Urinary bladder (tissue), 4 donors: ENCODE results near the gene NR2F1-AS1. TPM values are rescaled to one million over a fixed set of nuclear protein-coding genes. Genes with fewer than 3 reads are reported as not detected.

Experiments used
- DNase-seq: peaks from one replicate; pipeline ENCODE4 v3.0.0-alpha.2; 2015; ENCODE audit errors: extremely low spot score
- H3K27ac ChIP-seq: one replicate; pipeline ENCODE4 v1.5.1; 2013; ENCODE audit warnings: low read depth, mild to moderate bottlenecking, moderate library complexity
- H3K36me3 ChIP-seq: one replicate; pipeline ENCODE4 v1.6.1; 2013; ENCODE audit warnings: mild to moderate bottlenecking, moderate library complexity; ENCODE audit not compliant: insufficient read depth
- H3K4me1 ChIP-seq: one replicate; pipeline ENCODE4 v1.6.1; 2013; ENCODE audit warnings: mild to moderate bottlenecking, moderate library complexity; ENCODE audit not compliant: insufficient read depth
- H3K4me3 ChIP-seq: one replicate; pipeline ENCODE4 v1.5.1; 2013; ENCODE audit warnings: low read depth, low read length
- WGBS: extraction: QIAGEN DNeasy Blood & Tissue Kit; methylation state at CpG from one replicate; pipeline ENCODE4 v1.1.7; 2013; 5-methylcytosine and 5-hydroxymethylcytosine counted together
- polyA plus RNA-seq: library from polyadenylated mRNA; stranded (reverse); fragments of 200-250 nt; gene quantifications from one replicate; pipeline ENCODE4 v1.2.3, GENCODE V29; 2013
- total RNA-seq: library from RNA; depleted of rRNA; stranded (reverse); fragments of >200 nt; gene quantifications from one replicate; pipeline ENCODE4 v1.2.3, GENCODE V29; 2014
- donor health status: healthy with polysubstance abuse.
- donor health status: healthy.

Gene NR2F1-AS1
- total and polyA plus RNA-seq, 2 donors: 25.9 to 61.4 TPM

DNA sequence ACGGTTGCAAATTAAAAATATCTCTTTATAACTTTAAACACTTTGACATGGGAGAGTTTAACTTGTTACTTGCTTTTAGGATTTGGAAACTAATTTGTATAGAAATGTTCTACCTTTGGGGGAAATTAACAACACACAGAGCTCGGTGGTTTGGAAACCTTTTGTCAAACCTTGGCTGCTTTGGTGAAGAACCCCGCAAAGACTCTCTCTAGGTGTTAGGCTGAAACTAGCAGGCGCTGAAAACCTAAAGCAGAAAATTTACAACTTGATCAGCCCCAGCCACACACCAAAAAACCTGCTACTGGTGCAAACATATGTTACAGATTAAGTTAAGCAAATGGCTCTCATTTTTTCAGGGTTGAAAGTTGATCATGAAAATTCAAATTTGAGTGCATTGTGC is 27.8 kb upstream of the NR2F1-AS1 start:
- Histone ChIP-seq H3K4me1 (no peaks in the 10 kb centered on the region), H3K27ac (no peak overlapping the region)
- WGBS: 47% methylated on average over 4 of the region's 4 CpGs

GRCh38 chr5:93607367-93608258 is 26.6 kb upstream of the NR2F1-AS1 start:
- WGBS: 42% methylated on average over 19 of the region's 19 CpGs
- no peaks in the 10 kb centered on the region for H3K4me1 ChIP-seq
- no peaks in the 10 kb centered on the region for H3K36me3 ChIP-seq
- no peak overlapping the region for H3K4me3 ChIP-seq
- H3K27ac ChIP-seq: no peak overlapping the region
- no peak for DNase-seq

More for the DNA sequence above, 27.8 kb upstream of the NR2F1-AS1 start:
- Histone ChIP-seq H3K36me3 (no peaks in the 10 kb centered on the region), H3K4me3 (no peak overlapping the region)
- no peak for DNase-seq

GRCh38 chr5:93606382-93606752 is 25.3 kb upstream of the NR2F1-AS1 start:
- H3K27ac ChIP-seq: no peak overlapping the region
- H3K4me3 ChIP-seq: no peak overlapping the region
- no peaks in the 10 kb centered on the region for H3K36me3 ChIP-seq
- no peaks in the 10 kb centered on the region for H3K4me1 ChIP-seq
- DNase-seq: no peak

DNA sequence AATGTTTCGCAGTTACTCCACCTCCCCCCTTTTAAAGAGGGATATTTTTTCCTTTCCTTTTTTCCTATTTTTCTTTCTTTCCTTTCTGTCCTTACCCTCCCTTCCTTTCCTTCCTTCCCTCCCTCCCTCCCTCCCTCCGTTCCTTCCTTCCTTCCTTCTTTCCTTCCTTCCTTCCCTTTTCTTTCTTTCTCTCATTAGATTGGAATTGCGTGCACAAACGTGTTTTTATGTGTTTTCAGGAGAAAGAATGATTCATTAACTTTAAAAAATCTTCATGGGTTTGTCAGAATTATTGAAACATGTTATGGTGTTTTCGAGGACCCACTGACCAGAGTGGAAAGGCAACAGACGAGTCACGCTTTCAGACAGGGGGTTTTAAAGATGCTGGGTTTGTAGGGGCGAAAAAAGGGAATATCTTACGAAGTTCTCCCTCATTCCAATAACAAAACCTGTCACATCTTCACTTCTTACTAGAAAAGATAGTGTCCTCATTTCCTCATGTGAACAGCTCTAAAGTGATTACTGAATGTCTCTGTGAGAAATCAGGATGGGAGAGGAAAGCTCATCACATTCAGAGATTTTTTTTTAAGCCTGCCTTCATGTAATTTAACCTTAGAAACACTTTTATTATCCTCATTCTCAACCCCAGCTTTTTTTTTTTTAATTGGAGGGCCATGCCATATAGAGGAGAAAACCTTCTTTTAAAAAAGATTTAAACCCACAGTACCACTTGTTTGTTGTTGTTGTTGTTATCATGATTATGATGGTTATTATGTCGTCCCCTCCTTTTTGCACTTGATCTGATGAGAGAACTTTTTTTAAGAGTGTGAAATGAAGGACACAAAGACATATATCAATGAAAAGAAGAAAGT is 23.9 kb upstream of the NR2F1-AS1 start:
- 71% methylated on average over 10 of the region's 10 CpGs for WGBS
- no peak overlapping the region for H3K27ac ChIP-seq
- DNase-seq: no peak
- peak overlapping the region; percentile 44 for H3K4me3 ChIP-seq
- no peaks in the 10 kb centered on the region for H3K4me1 ChIP-seq
- no peaks in the 10 kb centered on the region for H3K36me3 ChIP-seq

DNA sequence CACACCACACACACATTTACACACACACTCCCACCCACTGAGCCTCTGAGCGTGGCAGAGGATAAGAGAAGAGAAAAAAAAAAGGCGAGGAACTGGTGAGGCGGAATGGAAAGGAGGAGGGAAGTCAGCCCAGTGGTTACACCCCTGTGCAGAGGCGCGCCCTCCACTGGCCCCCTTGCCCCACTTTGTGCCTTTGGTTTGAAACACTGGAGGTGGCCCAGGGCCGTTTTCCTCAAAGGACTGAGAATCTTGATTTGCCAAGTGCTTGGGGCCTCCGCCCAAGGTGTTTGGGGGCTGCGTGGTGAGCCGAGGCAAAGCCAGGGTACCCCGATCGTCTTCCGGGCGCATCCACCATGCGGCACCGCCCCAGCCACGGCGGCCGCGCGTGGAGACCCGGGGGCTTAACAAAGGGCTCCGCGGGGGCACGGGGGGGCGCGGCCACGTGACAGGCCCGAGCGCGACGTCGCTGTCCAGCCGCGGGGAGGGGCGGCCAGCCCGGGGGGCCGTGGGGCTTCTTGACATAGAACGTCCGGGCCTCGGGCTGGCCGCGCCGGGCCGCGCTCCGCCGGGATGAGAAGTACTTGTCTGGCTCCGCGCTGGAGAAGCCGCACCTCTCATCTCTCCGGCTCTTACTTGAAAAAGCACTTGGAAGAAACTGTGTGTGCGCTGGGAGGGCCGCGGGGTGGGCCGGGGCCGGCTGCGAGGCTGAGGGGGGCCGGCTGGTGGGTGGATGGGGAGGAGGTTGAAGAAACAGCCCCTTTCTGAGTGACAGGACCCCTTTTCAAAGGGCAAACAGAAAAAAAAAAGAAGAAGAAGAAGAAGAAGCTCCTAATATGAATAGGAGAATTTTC is 23.0 kb upstream of the NR2F1-AS1 start:
- DNase-seq: no peak
- WGBS: 9% methylated on average over 58 of the region's 58 CpGs
- H3K4me3 ChIP-seq: peak overlapping the region; percentile 44
- no peaks in the 10 kb centered on the region for H3K4me1 ChIP-seq
- H3K36me3 ChIP-seq: no peaks in the 10 kb centered on the region
- H3K27ac ChIP-seq: peak overlapping the region; percentile 44

DNA sequence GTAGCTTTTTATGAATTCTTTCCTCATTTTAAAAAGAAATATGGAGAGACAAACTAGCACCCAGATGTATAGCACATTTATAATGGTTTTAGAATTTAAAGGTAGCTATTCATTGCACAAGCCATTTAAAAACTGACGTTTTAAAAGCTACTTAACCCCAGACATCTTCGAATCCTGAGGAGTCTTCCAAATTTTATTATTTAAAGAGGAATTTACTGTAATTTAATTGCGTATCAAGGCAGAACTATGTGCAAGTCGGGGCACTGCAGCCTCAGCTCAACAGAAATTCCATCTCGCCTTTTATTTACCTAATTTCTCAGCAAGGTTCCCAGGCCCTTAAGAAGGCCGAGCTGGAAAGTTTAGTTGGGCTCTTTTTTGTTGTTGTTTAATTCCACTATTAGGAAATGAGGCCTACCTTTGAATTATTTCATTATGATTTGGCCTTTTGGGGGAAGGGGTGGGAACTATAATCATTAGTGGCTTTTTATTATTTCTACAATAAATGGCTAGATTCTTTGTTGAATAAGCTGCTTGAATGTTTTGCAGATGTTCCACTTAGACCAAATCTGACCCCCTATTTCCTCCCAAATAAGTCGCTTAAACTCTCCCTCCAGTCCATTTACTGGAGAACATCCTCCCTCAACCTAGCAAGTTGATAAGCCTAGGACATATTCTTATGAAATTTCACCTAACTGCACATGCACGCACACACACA is 22.2 kb upstream of the NR2F1-AS1 start:
- Histone ChIP-seq H3K4me3 (no peak overlapping the region), H3K36me3 (no peaks in the 10 kb centered on the region), H3K4me1 (no peaks in the 10 kb centered on the region), H3K27ac (no peak overlapping the region)
- DNase-seq: no peak
- WGBS: 67% methylated on average over 8 of the region's 8 CpGs

DNA sequence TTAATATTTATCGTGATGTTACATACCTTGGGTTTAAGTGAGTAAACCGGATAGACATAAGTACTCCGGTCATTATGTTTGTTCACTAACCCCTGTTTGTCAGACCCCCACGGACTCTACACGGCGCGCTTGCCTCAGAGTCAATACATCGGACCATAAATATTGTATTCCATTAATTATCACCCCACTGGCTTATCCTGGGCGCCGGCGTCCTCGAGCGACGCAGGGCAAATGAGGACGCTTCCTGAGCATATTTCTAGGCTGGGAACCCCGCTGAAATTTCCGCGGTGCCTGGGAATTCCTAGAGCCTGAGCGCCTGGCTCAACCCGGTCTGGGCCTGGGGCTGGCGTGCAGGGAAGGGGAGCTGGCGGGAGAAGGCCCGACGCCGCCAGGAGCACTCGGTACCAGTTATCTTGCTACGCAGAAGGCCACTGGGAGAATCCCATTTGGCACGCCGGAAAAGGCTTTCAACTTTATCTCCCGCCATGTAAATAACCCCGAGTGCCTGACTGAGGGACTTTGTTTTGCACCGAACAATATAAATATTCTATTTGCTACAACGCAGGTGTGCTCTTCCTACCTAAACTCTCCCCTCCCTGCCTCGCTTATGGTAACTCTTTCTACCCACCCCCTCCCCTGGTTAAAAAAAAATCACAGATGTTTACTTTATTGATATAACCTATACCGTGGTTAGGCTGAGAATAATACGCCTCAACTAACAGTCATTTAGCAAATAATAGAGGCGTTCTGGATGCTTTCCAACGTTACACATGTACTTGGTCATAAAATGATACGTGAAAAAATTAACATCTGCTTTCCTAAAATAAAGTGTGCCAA is 21.4 kb upstream of the NR2F1-AS1 start:
- peak overlapping the region; percentile 5 for H3K4me3 ChIP-seq

GRCh38 chr5:93601802-93602155 is 20.8 kb upstream of the NR2F1-AS1 start:
- DNase-seq: no peak
- WGBS: 43% methylated on average over 9 of the region's 9 CpGs
- Histone ChIP-seq H3K4me1 (no peaks in the 10 kb centered on the region), H3K4me3 (peak overlapping the region; percentile 20), H3K27ac (peak overlapping the region; percentile 49), H3K36me3 (no peaks in the 10 kb centered on the region)

More for the DNA sequence above, 21.4 kb upstream of the NR2F1-AS1 start:
- Histone ChIP-seq H3K4me1 (no peaks in the 10 kb centered on the region), H3K36me3 (no peaks in the 10 kb centered on the region), H3K27ac (peak overlapping the region; percentile 49)
- 54% methylated on average over 39 of the region's 39 CpGs for WGBS
- no peak for DNase-seq

DNA sequence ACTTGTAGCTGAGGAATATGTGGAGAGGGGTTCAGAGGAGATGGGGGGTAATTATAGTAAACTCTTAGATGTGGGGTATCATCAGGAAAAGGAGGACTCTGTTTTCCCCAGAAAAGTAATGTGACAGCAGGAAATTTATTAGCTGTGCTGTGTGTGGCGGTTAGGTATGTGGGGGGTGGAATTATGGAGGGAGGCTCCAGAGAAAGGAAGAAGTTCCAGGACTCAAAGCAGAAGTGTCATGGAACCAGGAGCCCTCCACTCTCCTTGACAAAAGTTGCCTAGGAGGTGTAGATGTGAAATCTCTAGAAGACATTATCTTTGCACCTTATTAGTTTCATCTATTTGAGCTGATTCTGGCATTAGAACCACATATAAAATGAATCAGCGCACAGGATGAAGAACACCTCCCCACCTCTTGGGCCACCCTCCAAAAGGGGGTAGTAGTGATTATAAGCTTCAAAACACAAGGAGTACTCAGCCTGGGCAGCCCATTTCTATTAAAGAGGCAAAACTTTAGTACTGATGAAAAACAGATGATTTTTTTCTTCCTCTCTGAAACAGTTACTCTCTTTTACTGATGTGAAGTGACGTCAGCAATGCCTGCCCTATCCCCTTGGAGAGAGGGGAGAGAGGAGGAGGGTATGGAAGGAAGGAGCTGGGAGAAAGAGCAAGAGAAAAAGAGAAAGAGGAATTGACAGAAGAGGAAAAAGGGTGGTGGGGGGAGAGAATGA is 20.2 kb upstream of the NR2F1-AS1 start:
- DNase-seq: no peak
- Histone ChIP-seq H3K4me3 (peak overlapping the region; percentile 20), H3K4me1 (no peaks in the 10 kb centered on the region), H3K27ac (peak overlapping the region; percentile 27), H3K36me3 (no peaks in the 10 kb centered on the region)
- WGBS: 61% methylated on average over 3 of the region's 3 CpGs

DNA sequence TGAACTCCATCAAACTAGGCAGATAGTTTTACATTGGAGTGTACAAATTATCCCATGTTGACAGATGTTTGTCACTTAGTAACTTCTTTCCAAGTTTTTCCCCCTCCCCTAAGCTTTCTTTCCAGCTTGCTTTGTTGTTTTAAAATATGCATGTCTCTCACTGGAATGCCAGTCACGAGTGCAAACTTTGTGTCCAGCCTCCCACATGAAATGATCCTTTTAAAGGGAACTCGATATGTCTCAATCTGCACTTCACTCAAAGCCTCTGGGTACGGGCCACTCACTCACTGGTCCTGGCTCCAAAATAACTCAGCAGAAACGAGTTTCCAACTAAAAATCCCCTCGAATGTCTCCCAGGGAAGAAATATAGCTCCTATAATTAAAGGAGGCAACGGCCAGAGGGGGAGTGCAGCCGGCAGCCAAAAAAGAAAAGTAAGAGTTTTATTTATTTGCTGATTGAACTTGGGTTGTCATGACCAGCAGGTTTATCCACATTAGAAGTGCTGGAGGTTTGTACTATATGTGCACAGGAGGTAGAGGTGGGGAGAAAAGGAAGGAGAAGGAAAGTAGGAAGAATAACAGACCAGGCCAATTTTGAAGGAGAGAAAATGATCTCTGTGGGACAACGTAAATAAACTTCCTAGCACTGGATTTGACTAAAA is 19.5 kb upstream of the NR2F1-AS1 start:
- H3K4me3 ChIP-seq: no peak overlapping the region
- no peaks in the 10 kb centered on the region for H3K4me1 ChIP-seq
- 40% methylated on average over 8 of the region's 8 CpGs for WGBS
- DNase-seq: no peak
- H3K36me3 ChIP-seq: no peaks in the 10 kb centered on the region
- H3K27ac ChIP-seq: peak overlapping the region; percentile 27

- no peak overlapping the region for H3K27ac ChIP-seq
- no peak overlapping the region for H3K4me3 ChIP-seq
- H3K4me1 ChIP-seq: no peaks in the 10 kb centered on the region
- H3K36me3 ChIP-seq: no peaks in the 10 kb centered on the region
- 35% methylated on average over 17 of the region's 17 CpGs for WGBS
- no peak for DNase-seq
These were observed 18.5 kb upstream of the NR2F1-AS1 start for GRCh38 chr5:93599399-93600120.
